CD14-positive monocyte (primary cell): ENCODE measurements around the gene APOL5. TPM values are rescaled to one million over a fixed set of nuclear protein-coding genes. Genes with fewer than 3 reads are reported as not detected.

Source experiments
- DNase-seq, 3 donors: peaks; one replicate each; pipeline ENCODE4 v3.0.0-alpha.2; 2011 to 2022
- H2AFZ ChIP-seq: 2 replicates; pipeline ENCODE4 v1.6.0; 2012; ENCODE audit warnings: mild to moderate bottlenecking, low read depth, low read length, inconsistent platforms; ENCODE audit not compliant: insufficient read depth, poor library complexity, severe bottlenecking
- H3K27ac ChIP-seq, 2 donors: 1 replicate in 1 of 2; 2 replicates in 1 of 2; pipeline ENCODE4 v1.5.1; 2012 to 2013; ENCODE audit warnings: low read length in 2 of 2, control low read depth in 1 of 2, inconsistent platforms in 1 of 2, low read depth in 1 of 2, mild to moderate bottlenecking in 1 of 2
- H3K27me3 ChIP-seq, 2 donors: one replicate each; pipeline versions ENCODE4 v1.6.0 to v1.6.1; 2011 to 2013; ENCODE audit warnings: low read length in 2 of 2; ENCODE audit not compliant: control insufficient read depth in 2 of 2, insufficient read depth in 2 of 2
- H3K36me3 ChIP-seq, 2 donors: replicated peaks in 1 of 2; 1 replicate in 1 of 2; 2 replicates in 1 of 2; pipeline versions ENCODE4 v1.5.1 to v1.6.1; 2012 to 2013; ENCODE audit warnings: low read length in 2 of 2, control low read depth in 1 of 2, inconsistent platforms in 1 of 2, mild to moderate bottlenecking in 1 of 2; ENCODE audit not compliant: insufficient read depth in 2 of 2, control insufficient read depth in 1 of 2
- H3K4me1 ChIP-seq, 2 donors: 1 replicate in 1 of 2; 2 replicates in 1 of 2; pipeline versions ENCODE4 v1.5.1 to v1.6.1; 2012 to 2013; ENCODE audit warnings: low read length in 2 of 2, control low read depth in 1 of 2, inconsistent platforms in 1 of 2, mild to moderate bottlenecking in 1 of 2, moderate library complexity in 1 of 2; ENCODE audit not compliant: insufficient read depth in 2 of 2, control insufficient read depth in 1 of 2
- H3K4me2 ChIP-seq: replicated peaks from 2 replicates; pipeline ENCODE3; 2012; ENCODE audit warnings: low read length, moderate library complexity, mild to moderate bottlenecking; ENCODE audit not compliant: poor library complexity, severe bottlenecking; ENCODE audit errors: extremely low read depth
- H3K4me3 ChIP-seq, 3 experiments: fragments of 200-600 bp in 1 of 3; sonication (generic) in 1 of 3; replicated peaks in 1 of 3; 1 replicate in 2 of 3; 2 replicates in 1 of 3; pipeline ENCODE4 v1.5.1; 2011 to 2013; ENCODE audit warnings: low read length in 3 of 3, mild to moderate bottlenecking in 3 of 3, control low read depth in 2 of 3, low read depth in 2 of 3, inconsistent platforms in 1 of 3, moderate library complexity in 1 of 3
- H3K79me2 ChIP-seq: 2 replicates; pipeline ENCODE4 v1.6.0; 2012; ENCODE audit warnings: mild to moderate bottlenecking, control low read depth, inconsistent platforms, low read length, moderate library complexity; ENCODE audit not compliant: insufficient read depth
- H3K9ac ChIP-seq: 2 replicates; pipeline ENCODE4 v1.6.0; 2017; ENCODE audit warnings: low read length, mild to moderate bottlenecking; ENCODE audit not compliant: insufficient read depth, poor library complexity, severe bottlenecking
- H3K9me3 ChIP-seq, 2 donors: replicated peaks in 1 of 2; 1 replicate in 1 of 2; 2 replicates in 1 of 2; pipeline versions ENCODE4 v1.5.1 to v1.6.1; 2012 to 2013; ENCODE audit warnings: low read length in 2 of 2, control low read depth in 1 of 2; ENCODE audit not compliant: control insufficient read depth in 1 of 2, insufficient read depth in 1 of 2
- H4K20me1 ChIP-seq: 2 replicates; pipeline ENCODE4 v1.6.0; 2012; ENCODE audit warnings: mild to moderate bottlenecking, low read length, control low read depth, moderate library complexity; ENCODE audit not compliant: insufficient read depth
- H3K27ac Mint-ChIP-seq, 7 donors: one replicate each; pipeline ENCODE4 v1.8.0; 2020; ENCODE audit warnings: mild to moderate bottlenecking in 7 of 7, mixed read lengths in 7 of 7, moderate library complexity in 6 of 7, inconsistent platforms in 2 of 7
- H3K27me3 Mint-ChIP-seq, 3 donors: one replicate each; pipeline ENCODE4 v1.8.0; 2021 to 2022; ENCODE audit warnings: low read depth in 3 of 3, mild to moderate bottlenecking in 3 of 3, mixed read lengths in 3 of 3, moderate library complexity in 3 of 3, inconsistent platforms in 1 of 3
- H3K36me3 Mint-ChIP-seq, 2 donors: one replicate each; pipeline ENCODE4 v1.8.0; 2020; ENCODE audit warnings: mixed read lengths in 2 of 2, inconsistent platforms in 1 of 2, mild to moderate bottlenecking in 1 of 2
- H3K4me1 Mint-ChIP-seq: one replicate; pipeline ENCODE4 v1.8.0; 2020; ENCODE audit warnings: mild to moderate bottlenecking, mixed read lengths
- H3K4me3 Mint-ChIP-seq, 2 donors: one replicate each; pipeline ENCODE4 v1.8.0; 2020; ENCODE audit warnings: mild to moderate bottlenecking in 2 of 2, mixed read lengths in 2 of 2, moderate library complexity in 1 of 2
- H3K9me3 Mint-ChIP-seq, 7 donors: one replicate each; pipeline ENCODE4 v1.8.0; 2020 to 2022; ENCODE audit warnings: mixed read lengths in 7 of 7, mild to moderate bottlenecking in 6 of 7, moderate library complexity in 6 of 7, inconsistent platforms in 2 of 7
- WGBS: methylation state at CpG from one replicate; pipeline ENCODE4 v1.1.5; 2013; ENCODE audit warnings: missing lambda C conversion rate; ENCODE audit not compliant: insufficient coverage; 5-methylcytosine and 5-hydroxymethylcytosine counted together
- intact Hi-C, 2 donors: fragments of 100-400 bp; cut with micrococcal nuclease; formaldehyde crosslinking; loops; one replicate each; pipeline versions ENCODE4 v1.15.0 to v1.15.1; 2023
- polyA plus RNA-seq, 3 donors: library from polyadenylated mRNA; depleted of rRNA in 1 of 3; unstranded in 2 of 3; stranded (reverse) in 1 of 3; fragments of 300-500 nt in 2 of 3; fragments of >200 nt in 1 of 3; fragmentation: Illumina TruSeq in 2 of 3; gene quantifications; 1 replicate in 2 of 3; 2 replicates in 1 of 3; pipeline ENCODE4 v1.2.3, GENCODE V29; 2012 to 2021
- TF ChIP-seq, protein P1 (sequence below): fragments of 200-600 bp; IDR thresholded peaks from one replicate; pipeline ENCODE4 v1.8.0; 2022; ENCODE audit warnings: antibody characterized with exemption, mild to moderate bottlenecking

The APOL5 gene
- polyA plus RNA-seq, 3 donors: not detected

- peaks cover 5% of the 10 kb centered on the region for H3K4me1 Mint-ChIP-seq
- Histone ChIP-seq H3K4me2 (no peak overlapping the region), H4K20me1 (no peaks in the 10 kb centered on the region), H3K27me3 (no peaks in the 10 kb centered on the region), H3K4me1 (peaks cover 0 to 4% of the 10 kb centered on the region in 2 donors), H3K79me2 (no peaks in the 10 kb centered on the region), H2AFZ (no peak overlapping the region), H3K4me3 (no peak overlapping the region), H3K27ac (no peak overlapping the region), H3K9me3 (no peaks in the 10 kb centered on the region), H3K36me3 (no peaks in the 10 kb centered on the region), H3K9ac (no peak overlapping the region)
- WGBS: 96% methylated on average over 11 of the region's 15 CpGs
- peaks cover 2 to 6% (median 2%) of the 10 kb centered on the region in 3 donors for H3K27me3 Mint-ChIP-seq
- H3K27ac Mint-ChIP-seq: no peak overlapping the region
- peaks cover 0 to 4% (median 0%) of the 10 kb centered on the region in 7 donors for H3K9me3 Mint-ChIP-seq
- H3K4me3 Mint-ChIP-seq: no peak overlapping the region
- TF ChIP-seq, protein P1, sequence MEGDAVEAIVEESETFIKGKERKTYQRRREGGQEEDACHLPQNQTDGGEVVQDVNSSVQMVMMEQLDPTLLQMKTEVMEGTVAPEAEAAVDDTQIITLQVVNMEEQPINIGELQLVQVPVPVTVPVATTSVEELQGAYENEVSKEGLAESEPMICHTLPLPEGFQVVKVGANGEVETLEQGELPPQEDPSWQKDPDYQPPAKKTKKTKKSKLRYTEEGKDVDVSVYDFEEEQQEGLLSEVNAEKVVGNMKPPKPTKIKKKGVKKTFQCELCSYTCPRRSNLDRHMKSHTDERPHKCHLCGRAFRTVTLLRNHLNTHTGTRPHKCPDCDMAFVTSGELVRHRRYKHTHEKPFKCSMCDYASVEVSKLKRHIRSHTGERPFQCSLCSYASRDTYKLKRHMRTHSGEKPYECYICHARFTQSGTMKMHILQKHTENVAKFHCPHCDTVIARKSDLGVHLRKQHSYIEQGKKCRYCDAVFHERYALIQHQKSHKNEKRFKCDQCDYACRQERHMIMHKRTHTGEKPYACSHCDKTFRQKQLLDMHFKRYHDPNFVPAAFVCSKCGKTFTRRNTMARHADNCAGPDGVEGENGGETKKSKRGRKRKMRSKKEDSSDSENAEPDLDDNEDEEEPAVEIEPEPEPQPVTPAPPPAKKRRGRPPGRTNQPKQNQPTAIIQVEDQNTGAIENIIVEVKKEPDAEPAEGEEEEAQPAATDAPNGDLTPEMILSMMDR: no peak
- no peaks in the 10 kb centered on the region for H3K36me3 Mint-ChIP-seq
- intact Hi-C loops: no loop called here
- DNase-seq: no peak
Measured at GRCh38 chr22:35719212-35719875, 1.7 kb downstream of the APOL5 start.

DNA sequence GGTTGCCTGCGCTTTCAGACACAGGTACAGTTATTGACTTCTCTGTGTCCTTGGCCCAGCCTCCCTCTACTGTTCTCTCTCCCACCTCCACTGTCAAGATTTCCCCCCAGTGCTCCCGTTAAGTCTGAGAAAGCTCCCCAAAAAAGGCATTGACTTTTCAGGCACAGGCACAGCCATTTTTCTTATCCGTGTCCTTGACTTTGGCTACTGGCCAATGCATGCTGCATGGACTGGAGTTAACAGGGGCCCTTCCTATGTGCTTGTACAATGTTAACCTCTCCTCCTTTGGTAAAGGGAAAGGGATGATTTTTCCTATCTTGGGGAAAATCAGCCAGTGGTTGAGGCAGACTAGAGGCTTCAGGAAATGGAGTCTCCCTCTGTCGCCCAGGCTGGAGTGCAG is 4.3 kb downstream of the APOL5 start:
- Mint-ChIP-seq H3K4me3 (no peak overlapping the region), H3K27me3 (peaks cover 2 to 5% (median 3%) of the 10 kb centered on the region in 3 donors), H3K36me3 (no peaks in the 10 kb centered on the region), H3K27ac (no peak overlapping the region), H3K9me3 (peaks cover 0 to 4% (median 0%) of the 10 kb centered on the region in 7 donors), H3K4me1 (peaks cover 5% of the 10 kb centered on the region)
- no peak overlapping the region for H3K9ac ChIP-seq
- intact Hi-C loops: no loop called here
- H3K79me2 ChIP-seq: no peaks in the 10 kb centered on the region
- no peak for DNase-seq
- H4K20me1 ChIP-seq: no peaks in the 10 kb centered on the region
- H3K27me3 ChIP-seq: no peaks in the 10 kb centered on the region
- no peaks in the 10 kb centered on the region for H3K9me3 ChIP-seq
- H3K36me3 ChIP-seq: no peaks in the 10 kb centered on the region
- H3K27ac ChIP-seq: no peak overlapping the region
- H2AFZ ChIP-seq: no peak overlapping the region
- WGBS: 100% methylated on average over 2 of the region's 4 CpGs
- TF ChIP-seq, protein P1: no peak
- no peak overlapping the region for H3K4me3 ChIP-seq
- H3K4me2 ChIP-seq: no peak overlapping the region
- peaks cover 0 to 4% of the 10 kb centered on the region in 2 donors for H3K4me1 ChIP-seq
